GM15510 (cell line): ENCODE results near the gene PCGF5.

Experiments
- POLR2A ChIP-seq: IDR thresholded peaks from 3 replicates; pipeline ENCODE4 v1.6.1; 2011; ENCODE audit warnings: borderline replicate concordance; ENCODE audit not compliant: insufficient read length; ENCODE audit errors: extremely low read depth

PCGF5 gene

GRCh38 chr10:91220194-91220953 lies at the start of gene PCGF5:
Gene PCGF5 (plus strand): TSS chr10:91220663. CDS start chr10:91222872, 2,209 bp downstream.
- peak; percentile 80 for TF ChIP-seq POLR2A

- no peak for TF ChIP-seq POLR2A
Observed at GRCh38 chr10:91171485-91171884, 49.0 kb upstream of the PCGF5 start.

- no peak for TF ChIP-seq POLR2A
Observed at GRCh38 chr10:91172348-91172747, 48.1 kb upstream of the PCGF5 start.

- no peak for TF ChIP-seq POLR2A
Observed at GRCh38 chr10:91185239-91185875, 35.1 kb upstream of the PCGF5 start.

- TF ChIP-seq POLR2A: no peak
Observed at GRCh38 chr10:91187156-91187555, 33.3 kb upstream of the PCGF5 start.

- TF ChIP-seq POLR2A: no peak
Observed at GRCh38 chr10:91188889-91189288, 31.6 kb upstream of the PCGF5 start.

GRCh38 chr10:91190388-91190870 lies 30.0 kb upstream of the PCGF5 start:
- TF ChIP-seq POLR2A: no peak

GRCh38 chr10:91190876-91191583 lies 29.4 kb upstream of the PCGF5 start:
- TF ChIP-seq POLR2A: no peak

GRCh38 chr10:91191584-91191919 lies 28.9 kb upstream of the PCGF5 start:
- TF ChIP-seq POLR2A: no peak

- TF ChIP-seq POLR2A: no peak
Observed at GRCh38 chr10:91194497-91195179, 25.8 kb upstream of the PCGF5 start.

GRCh38 chr10:91196268-91197048 lies 24.0 kb upstream of the PCGF5 start:
- TF ChIP-seq POLR2A: no peak

GRCh38 chr10:91197127-91197526 lies 23.3 kb upstream of the PCGF5 start:
- no peak for TF ChIP-seq POLR2A

- no peak for TF ChIP-seq POLR2A
Observed at GRCh38 chr10:91198781-91199180, 21.7 kb upstream of the PCGF5 start.
